ENCODE data around the gene GYG2.

Gene GYG2

DNA sequence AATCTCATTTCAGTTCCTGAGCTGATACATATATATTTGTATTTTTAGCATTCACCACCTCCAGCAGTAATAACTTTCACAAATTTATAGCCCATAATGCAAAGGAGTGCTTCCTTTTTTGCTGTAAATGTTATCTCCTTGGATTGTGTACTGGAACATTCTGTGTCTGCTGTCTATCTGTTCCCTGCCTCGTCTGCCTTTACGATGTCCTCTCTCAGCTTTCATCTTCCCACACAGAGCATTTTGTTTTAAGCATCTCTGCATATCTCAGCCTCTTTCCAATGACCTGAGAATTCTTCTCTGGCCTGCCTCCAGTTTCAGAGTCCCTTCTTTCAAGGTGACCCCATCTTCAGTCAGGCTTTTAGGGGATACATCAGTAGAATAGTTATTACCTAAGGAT is 43.1 kb downstream of the GYG2 start:
- no peak for DNase-seq (ENCODE audit: low read depth, low spot score)
- H3K27me3 ChIP-seq (ENCODE audit: insufficient read depth, insufficient read length), result no peaks in the 10 kb centered on the region
- H3K4me1 ChIP-seq (ENCODE audit: insufficient read depth, insufficient read length), result no peaks in the 10 kb centered on the region
- H3K9me3 ChIP-seq (ENCODE audit: insufficient read depth, low read length), result peaks cover 13% of the 10 kb centered on the region
- H3K4me3 ChIP-seq (ENCODE audit: insufficient read length, low read depth), result no peak overlapping the region
- H3K9ac ChIP-seq (ENCODE audit: insufficient read length, low read depth), result no peak overlapping the region
- peaks cover 18% of the 10 kb centered on the region for H3K36me3 ChIP-seq (ENCODE audit: insufficient read depth, insufficient read length, low read length)
- TF ChIP-seq ZNF274 (IDR thresholded peaks at IDR 0.05; ENCODE audit: low read depth, low read length) (no peak), SUZ12 (IDR thresholded peaks at IDR 0.05; ENCODE audit: extremely low read depth, insufficient read depth, insufficient read length) (no peak), YY1 (IDR thresholded peaks at IDR 0.05; ENCODE audit: insufficient read depth, insufficient read length) (no peak)

DNA sequence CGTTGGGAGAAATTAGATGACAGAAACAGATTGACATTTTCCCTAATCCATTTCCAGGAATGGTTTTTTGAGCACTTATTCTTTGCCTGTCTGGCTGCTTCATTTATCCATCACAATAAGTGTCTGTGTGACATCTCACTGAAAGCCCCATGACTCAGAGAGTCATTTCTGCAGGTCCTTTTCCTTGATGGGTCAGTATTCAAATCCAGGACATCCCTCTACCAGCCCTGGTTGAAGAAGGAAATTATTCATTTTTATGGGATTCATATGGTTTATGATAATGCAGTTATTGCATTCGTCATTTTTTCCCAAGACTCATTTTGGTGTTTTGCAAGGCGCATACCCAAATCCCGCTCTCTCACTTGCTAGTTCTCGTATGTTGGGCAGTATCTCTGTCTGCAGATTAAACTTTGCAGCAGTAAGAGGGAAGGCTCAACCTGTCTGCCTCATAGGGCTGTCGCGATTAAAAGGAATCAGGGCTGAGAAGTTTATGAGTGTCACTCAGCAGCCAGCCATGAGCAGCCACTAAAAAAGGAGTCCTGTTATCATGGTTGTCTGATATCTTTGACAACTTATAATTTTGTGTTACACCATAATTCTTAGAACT is 44.0 kb downstream of the GYG2 start:
- DNase-seq (ENCODE audit: low read depth, low spot score), result no peak
- Histone ChIP-seq H3K4me1 (ENCODE audit: insufficient read depth, insufficient read length) (no peaks in the 10 kb centered on the region), H3K27me3 (ENCODE audit: insufficient read depth, insufficient read length) (no peaks in the 10 kb centered on the region), H3K9me3 (ENCODE audit: insufficient read depth, low read length) (peaks cover 13% of the 10 kb centered on the region), H3K4me3 (ENCODE audit: insufficient read length, low read depth) (no peak overlapping the region), H3K9ac (ENCODE audit: insufficient read length, low read depth) (no peak overlapping the region), H3K36me3 (ENCODE audit: insufficient read depth, insufficient read length, low read length) (peaks cover 20% of the 10 kb centered on the region)
- TF ChIP-seq ZNF274 (IDR thresholded peaks at IDR 0.05; ENCODE audit: low read depth, low read length) (no peak), SUZ12 (IDR thresholded peaks at IDR 0.05; ENCODE audit: extremely low read depth, insufficient read depth, insufficient read length) (no peak), YY1 (IDR thresholded peaks at IDR 0.05; ENCODE audit: insufficient read depth, insufficient read length) (no peak)

DNA sequence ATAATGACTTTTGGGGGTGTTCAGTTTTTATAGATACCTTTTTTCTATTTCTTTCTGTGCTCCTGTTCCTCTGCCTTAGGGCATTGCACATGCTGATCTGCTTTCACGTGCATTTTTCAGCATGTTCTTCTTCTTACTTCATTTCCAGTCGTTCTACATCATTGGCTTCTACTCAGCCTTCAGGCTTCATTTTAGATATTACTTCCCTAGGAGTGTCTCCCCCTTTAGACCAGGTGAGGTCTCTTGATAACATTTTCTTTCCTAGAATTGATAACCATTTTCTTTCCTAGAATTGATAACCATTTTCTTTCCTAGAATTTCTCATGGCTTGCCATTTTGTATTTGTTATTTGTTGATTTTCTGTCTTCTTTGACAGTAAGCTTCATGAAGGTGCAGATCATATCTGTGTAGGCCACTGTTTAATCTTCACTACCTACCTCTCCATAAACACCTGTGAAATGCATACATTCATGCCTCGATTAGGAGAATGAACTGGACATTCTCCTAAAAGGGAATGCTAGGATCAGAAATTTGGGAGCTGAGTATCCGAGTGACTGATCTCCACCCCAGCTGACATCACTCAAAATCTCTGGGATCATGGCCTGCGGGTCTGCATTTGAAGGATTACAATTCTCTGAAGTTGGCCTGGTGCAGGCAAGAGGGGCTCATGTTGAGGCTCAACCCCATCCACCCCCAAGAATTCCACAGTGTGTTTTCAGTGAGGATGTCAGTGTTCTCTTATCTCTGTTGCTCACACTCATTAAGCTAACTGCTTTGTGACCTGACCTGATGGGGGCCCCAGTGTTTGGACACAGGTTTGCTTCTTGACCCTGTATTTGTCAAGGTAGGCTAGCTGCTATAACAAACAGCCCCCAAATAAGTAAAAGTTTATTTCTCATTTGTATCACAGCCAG is 45.7 kb downstream of the GYG2 start:
- Histone ChIP-seq H3K4me3 (ENCODE audit: insufficient read length, low read depth) (no peak overlapping the region), H3K4me1 (ENCODE audit: insufficient read depth, insufficient read length) (no peaks in the 10 kb centered on the region), H3K36me3 (ENCODE audit: insufficient read depth, insufficient read length, low read length) (peaks cover 16% of the 10 kb centered on the region), H3K9ac (ENCODE audit: insufficient read length, low read depth) (no peak overlapping the region), H3K9me3 (ENCODE audit: insufficient read depth, low read length) (peaks cover 13% of the 10 kb centered on the region), H3K27me3 (ENCODE audit: insufficient read depth, insufficient read length) (no peaks in the 10 kb centered on the region)
- DNase-seq (ENCODE audit: low read depth, low spot score), result no peak
- TF ChIP-seq YY1 (IDR thresholded peaks at IDR 0.05; ENCODE audit: insufficient read depth, insufficient read length), result no peak
- TF ChIP-seq ZNF274 (IDR thresholded peaks at IDR 0.05; ENCODE audit: low read depth, low read length), result no peak
- TF ChIP-seq SUZ12 (IDR thresholded peaks at IDR 0.05; ENCODE audit: extremely low read depth, insufficient read depth, insufficient read length), result no peak

DNA sequence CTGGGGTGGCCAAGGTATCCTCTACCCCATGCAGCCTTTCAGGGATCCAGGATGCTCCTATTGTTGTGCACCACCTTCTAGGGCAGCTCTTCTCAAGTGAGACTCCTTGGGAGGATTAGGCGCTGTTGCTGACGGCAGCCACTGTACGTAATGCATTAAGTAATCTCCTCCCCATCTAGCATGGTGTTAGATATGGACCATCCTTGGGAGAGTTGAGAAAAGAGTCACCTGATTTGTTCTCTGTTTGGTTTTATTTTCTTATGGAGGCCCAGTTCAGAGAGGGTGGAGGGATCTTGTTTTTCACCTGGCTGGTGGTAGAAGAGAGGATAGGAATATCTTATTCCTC is 46.4 kb downstream of the GYG2 start:
- H3K9me3 ChIP-seq (ENCODE audit: insufficient read depth, low read length), result peaks cover 13% of the 10 kb centered on the region
- TF ChIP-seq SUZ12 (IDR thresholded peaks at IDR 0.05; ENCODE audit: extremely low read depth, insufficient read depth, insufficient read length) (no peak), ZNF274 (IDR thresholded peaks at IDR 0.05; ENCODE audit: low read depth, low read length) (no peak), YY1 (IDR thresholded peaks at IDR 0.05; ENCODE audit: insufficient read depth, insufficient read length) (no peak)
- H3K4me1 ChIP-seq (ENCODE audit: insufficient read depth, insufficient read length), result no peaks in the 10 kb centered on the region
- no peak overlapping the region for H3K9ac ChIP-seq (ENCODE audit: insufficient read length, low read depth)
- DNase-seq (ENCODE audit: low read depth, low spot score), result no peak
- H3K4me3 ChIP-seq (ENCODE audit: insufficient read length, low read depth), result no peak overlapping the region
- H3K27me3 ChIP-seq (ENCODE audit: insufficient read depth, insufficient read length), result no peaks in the 10 kb centered on the region
- H3K36me3 ChIP-seq (ENCODE audit: insufficient read depth, insufficient read length, low read length), result peaks cover 16% of the 10 kb centered on the region

DNA sequence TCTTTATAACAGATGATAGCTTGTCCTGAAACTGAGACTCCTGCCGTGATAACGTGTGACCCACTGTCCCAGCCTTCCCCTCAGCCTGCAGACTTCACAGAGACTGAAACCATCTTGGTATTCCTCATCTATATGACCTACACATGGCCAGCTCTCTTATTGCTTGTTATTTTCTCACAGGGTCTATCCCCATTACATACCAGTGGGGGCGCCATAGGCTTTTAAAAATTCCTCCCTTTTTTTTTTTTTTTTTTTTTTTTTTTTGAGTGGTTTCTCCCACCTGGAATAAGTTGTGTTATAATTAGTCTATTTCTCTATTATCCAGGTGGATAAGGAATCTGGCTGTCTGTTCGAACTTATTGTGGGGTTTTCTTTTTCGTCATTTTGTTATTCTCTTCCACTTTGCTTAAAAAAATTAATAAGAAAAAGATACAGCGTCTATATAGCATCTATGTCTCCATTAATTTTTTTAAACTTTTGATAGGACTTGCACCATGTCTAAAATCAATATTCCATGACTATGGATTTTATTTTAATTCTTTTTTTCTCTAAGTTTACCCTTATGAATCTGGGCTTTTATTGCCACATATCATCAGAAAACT is 47.2 kb downstream of the GYG2 start:
- H3K4me3 ChIP-seq (ENCODE audit: insufficient read length, low read depth), result no peak overlapping the region
- no peak for TF ChIP-seq SUZ12 (IDR thresholded peaks at IDR 0.05; ENCODE audit: extremely low read depth, insufficient read depth, insufficient read length)
- TF ChIP-seq YY1 (IDR thresholded peaks at IDR 0.05; ENCODE audit: insufficient read depth, insufficient read length), result no peak
- TF ChIP-seq ZNF274 (IDR thresholded peaks at IDR 0.05; ENCODE audit: low read depth, low read length), result no peak
- H3K27me3 ChIP-seq (ENCODE audit: insufficient read depth, insufficient read length), result no peaks in the 10 kb centered on the region
- H3K9ac ChIP-seq (ENCODE audit: insufficient read length, low read depth), result no peak overlapping the region
- DNase-seq (ENCODE audit: low read depth, low spot score), result no peak
- H3K36me3 ChIP-seq (ENCODE audit: insufficient read depth, insufficient read length, low read length), result peaks cover 21% of the 10 kb centered on the region
- no peaks in the 10 kb centered on the region for H3K4me1 ChIP-seq (ENCODE audit: insufficient read depth, insufficient read length)
- peaks cover 13% of the 10 kb centered on the region for H3K9me3 ChIP-seq (ENCODE audit: insufficient read depth, low read length)

DNA sequence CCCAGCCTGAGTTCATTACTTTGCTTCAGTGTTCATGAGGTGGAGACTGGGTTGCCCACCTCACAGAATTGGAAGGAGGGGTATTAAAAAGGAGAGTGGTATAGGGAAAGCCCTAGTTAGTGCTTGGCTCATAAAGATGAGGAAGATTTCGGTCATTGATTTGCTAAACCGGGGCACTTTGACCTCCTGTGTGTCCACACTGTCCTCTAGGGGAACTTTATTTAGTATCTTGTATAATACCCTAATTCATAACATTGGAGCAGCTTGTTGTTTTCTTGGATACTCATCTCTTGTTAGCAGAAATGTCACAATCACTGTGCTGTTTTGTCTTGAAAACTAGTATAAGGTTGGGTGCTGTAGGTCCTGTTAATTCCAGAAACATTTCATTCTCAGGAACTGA is 49.8 kb downstream of the GYG2 start:
- no peaks in the 10 kb centered on the region for H3K4me1 ChIP-seq (ENCODE audit: insufficient read depth, insufficient read length)
- no peak for TF ChIP-seq ZNF274 (IDR thresholded peaks at IDR 0.05; ENCODE audit: low read depth, low read length)
- no peak for TF ChIP-seq SUZ12 (IDR thresholded peaks at IDR 0.05; ENCODE audit: extremely low read depth, insufficient read depth, insufficient read length)
- TF ChIP-seq YY1 (IDR thresholded peaks at IDR 0.05; ENCODE audit: insufficient read depth, insufficient read length), result no peak
- DNase-seq (ENCODE audit: low read depth, low spot score), result no peak
- H3K36me3 ChIP-seq (ENCODE audit: insufficient read depth, insufficient read length, low read length), result peaks cover 44% of the 10 kb centered on the region
- H3K9me3 ChIP-seq (ENCODE audit: insufficient read depth, low read length), result peaks cover 13% of the 10 kb centered on the region
- no peaks in the 10 kb centered on the region for H3K27me3 ChIP-seq (ENCODE audit: insufficient read depth, insufficient read length)
- no peak overlapping the region for H3K4me3 ChIP-seq (ENCODE audit: insufficient read length, low read depth)
- H3K9ac ChIP-seq (ENCODE audit: insufficient read length, low read depth), result no peak overlapping the region

DNA sequence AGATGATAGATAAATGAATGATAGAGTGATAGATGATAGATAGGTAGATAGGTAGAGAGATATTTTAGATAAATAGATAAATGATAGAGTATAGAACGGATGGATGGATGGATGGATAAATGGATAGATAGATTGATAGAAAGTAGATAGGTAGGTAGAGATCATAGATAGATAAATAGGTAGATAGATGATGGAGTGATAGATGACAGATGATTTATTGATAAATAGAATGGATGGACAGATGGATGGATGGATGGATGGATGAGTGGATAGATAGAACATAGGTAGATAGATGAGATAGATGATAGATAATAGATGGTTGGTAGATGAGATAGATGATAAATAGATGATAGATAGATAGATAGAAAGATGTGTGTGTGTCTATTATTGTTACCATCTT is 50.9 kb downstream of the GYG2 start:
- peaks cover 45% of the 10 kb centered on the region for H3K36me3 ChIP-seq (ENCODE audit: insufficient read depth, insufficient read length, low read length)
- no peak overlapping the region for H3K4me3 ChIP-seq (ENCODE audit: insufficient read length, low read depth)
- no peaks in the 10 kb centered on the region for H3K27me3 ChIP-seq (ENCODE audit: insufficient read depth, insufficient read length)
- no peaks in the 10 kb centered on the region for H3K4me1 ChIP-seq (ENCODE audit: insufficient read depth, insufficient read length)
- no peak overlapping the region for H3K9ac ChIP-seq (ENCODE audit: insufficient read length, low read depth)
- TF ChIP-seq YY1 (IDR thresholded peaks at IDR 0.05; ENCODE audit: insufficient read depth, insufficient read length) (no peak), ZNF274 (IDR thresholded peaks at IDR 0.05; ENCODE audit: low read depth, low read length) (no peak), SUZ12 (IDR thresholded peaks at IDR 0.05; ENCODE audit: extremely low read depth, insufficient read depth, insufficient read length) (no peak)
- no peak for DNase-seq (ENCODE audit: low read depth, low spot score)
- peaks cover 6% of the 10 kb centered on the region for H3K9me3 ChIP-seq (ENCODE audit: insufficient read depth, low read length)

Data from NT2/D1 (cell line).